Esophagus muscularis mucosa (tissue), 4 donors: ENCODE data around the gene SNX1. TPM values are rescaled to one million over a fixed set of nuclear protein-coding genes. Genes with fewer than 3 reads are reported as not detected.

Experiments
- DNase-seq: peaks from one replicate; pipeline ENCODE4 v3.0.0-alpha.2; 2017; ENCODE audit errors: extremely low spot score
- H3K27ac ChIP-seq, 4 donors: fragments of 200-600 bp; sonication (generic); replicated peaks in 1 of 4; 1 replicate in 3 of 4; 2 replicates in 1 of 4; pipeline ENCODE4 v1.5.1; 2016 to 2019; ENCODE audit warnings: mild to moderate bottlenecking in 1 of 4
- H3K27me3 ChIP-seq, 4 donors: fragments of 200-600 bp; sonication (generic); one replicate each; pipeline versions ENCODE4 v1.5.1 to v1.6.0; 2016 to 2019
- H3K36me3 ChIP-seq, 4 donors: fragments of 200-600 bp; sonication (generic); one replicate each; pipeline ENCODE4 v1.5.1; 2016 to 2019
- H3K4me1 ChIP-seq, 4 donors: fragments of 200-600 bp; sonication (generic); one replicate each; pipeline ENCODE4 v1.5.1; 2016 to 2019
- H3K4me3 ChIP-seq, 4 donors: fragments of 200-600 bp; sonication (generic); 1 replicate in 2 of 4; 2 replicates in 2 of 4; pipeline ENCODE4 v1.5.1; 2016 to 2019; ENCODE audit warnings: mild to moderate bottlenecking in 4 of 4, moderate library complexity in 1 of 4
- H3K9me3 ChIP-seq, 4 donors: fragments of 200-600 bp; sonication (generic); 1 replicate in 3 of 4; 2 replicates in 1 of 4; pipeline ENCODE4 v1.5.1; 2016 to 2019
- CTCF ChIP-seq, 3 experiments: fragments of 200-600 bp in 2 of 3; fragments of 450-650 bp in 1 of 3; sonication (generic) in 2 of 3; IDR thresholded peaks; one replicate each; pipeline ENCODE4 v1.5.1; 2017 to 2019; ENCODE audit warnings: antibody characterized with exemption in 3 of 3, mild to moderate bottlenecking in 2 of 3, moderate library complexity in 1 of 3
- EP300 ChIP-seq: sonication (generic); formaldehyde crosslinking; IDR thresholded peaks from one replicate; pipeline ENCODE4 v1.6.1; 2017; ENCODE audit warnings: antibody characterized with exemption
- POLR2A ChIP-seq: fragments of 450-650 bp; IDR thresholded peaks from one replicate; pipeline ENCODE4 v1.6.1; 2017; ENCODE audit warnings: antibody characterized with exemption, moderate library complexity, mild to moderate bottlenecking, low read depth
- POLR2AphosphoS5 ChIP-seq, 2 donors: sonication (generic); formaldehyde crosslinking; IDR thresholded peaks; one replicate each; pipeline ENCODE4 v1.6.1; 2017; ENCODE audit warnings: antibody characterized with exemption in 2 of 2
- WGBS: methylation state at CpG from one replicate; pipeline ENCODE4 v1.1.5; 2018; 5-methylcytosine and 5-hydroxymethylcytosine counted together
- intact Hi-C: fragments of 100-400 bp; cut with DNase I; formaldehyde crosslinking; loops from one replicate; pipeline ENCODE4 v1.15.1; 2023
- total RNA-seq, 4 donors: library from RNA; depleted of rRNA; stranded (reverse); fragments of >200 nt; gene quantifications; one replicate each; pipeline versions ENCODE4 v1.1.0 to v1.2.1, GENCODE V29; 2016

The SNX1 gene
- total RNA-seq, 4 donors from 2014 or later = 79.4 to 93.0 (median 87.5) TPM

GRCh38 chr15:64148168-64148567, 52.4 kb downstream of the SNX1 start:
- intact Hi-C loops = no loop called here
- peaks cover 22 to 23% (median 23%) of the 10 kb centered on the region in 4 donors for H3K4me1 ChIP-seq
- H3K27me3 ChIP-seq = peaks cover 6 to 32% (median 18%) of the 10 kb centered on the region in 4 donors
- peaks cover 4 to 31% (median 26%) of the 10 kb centered on the region in 4 donors for H3K36me3 ChIP-seq
- no peak overlapping the region for H3K4me3 ChIP-seq
- H3K27ac ChIP-seq = no peak overlapping the region
- WGBS = 87% methylated on average over 7 of the region's 7 CpGs
- DNase-seq = no peak
- H3K9me3 ChIP-seq = no peaks in the 10 kb centered on the region
- TF ChIP-seq POLR2A (no peak), EP300 (no peak), POLR2AphosphoS5 (IDR thresholded peaks at IDR 0.05) (no peak), CTCF (IDR thresholded peaks at IDR 0.05) (no peak)

GRCh38 chr15:64148581-64148980, 52.8 kb downstream of the SNX1 start:
- no peak overlapping the region for H3K4me3 ChIP-seq
- H3K36me3 ChIP-seq = peaks cover 4 to 27% (median 23%) of the 10 kb centered on the region in 4 donors
- 78% methylated on average over 3 of the region's 3 CpGs for WGBS
- H3K4me1 ChIP-seq = peaks cover 26 to 27% (median 27%) of the 10 kb centered on the region in 4 donors
- no peaks in the 10 kb centered on the region for H3K9me3 ChIP-seq
- peaks cover 6 to 33% (median 18%) of the 10 kb centered on the region in 4 donors for H3K27me3 ChIP-seq
- H3K27ac ChIP-seq = no peak overlapping the region
- DNase-seq = no peak
- TF ChIP-seq POLR2AphosphoS5 (IDR thresholded peaks at IDR 0.05) (no peak), EP300 (no peak), CTCF (IDR thresholded peaks at IDR 0.05) (no peak), POLR2A (no peak)
- intact Hi-C loops = no loop called here

GRCh38 chr15:64149424-64149823, 53.6 kb downstream of the SNX1 start:
- Histone ChIP-seq H3K4me1 (peaks cover 33 to 36% (median 34%) of the 10 kb centered on the region in 4 donors), H3K36me3 (peaks cover 0 to 22% (median 19%) of the 10 kb centered on the region in 4 donors), H3K9me3 (no peaks in the 10 kb centered on the region), H3K4me3 (no peak overlapping the region), H3K27me3 (peaks cover 6 to 33% (median 18%) of the 10 kb centered on the region in 4 donors), H3K27ac (no peak overlapping the region)
- intact Hi-C loops = no loop called here
- TF ChIP-seq POLR2A (no peak), POLR2AphosphoS5 (IDR thresholded peaks at IDR 0.05) (no peak), CTCF (IDR thresholded peaks at IDR 0.05) (no peak), EP300 (no peak)
- no peak for DNase-seq

- 85% methylated on average over 7 of the region's 9 CpGs for WGBS
- intact Hi-C loops = no loop called here
- no peak for DNase-seq
These were observed 54.3 kb downstream of the SNX1 start for GRCh38 chr15:64149893-64150578.

More at GRCh38 chr15:64149893-64150578, 54.3 kb downstream of the SNX1 start:
- no peaks in the 10 kb centered on the region for H3K9me3 ChIP-seq
- H3K36me3 ChIP-seq = peaks cover 2 to 22% (median 17%) of the 10 kb centered on the region in 4 donors
- no peak for TF ChIP-seq POLR2A
- no peak for TF ChIP-seq CTCF (IDR thresholded peaks at IDR 0.05)
- no peak for TF ChIP-seq POLR2AphosphoS5 (IDR thresholded peaks at IDR 0.05)
- no peak for TF ChIP-seq EP300
- H3K27me3 ChIP-seq = peaks cover 6 to 33% (median 18%) of the 10 kb centered on the region in 4 donors
- H3K4me1 ChIP-seq = peaks cover 33 to 42% (median 37%) of the 10 kb centered on the region in 4 donors
- H3K4me3 ChIP-seq = no peak overlapping the region
- H3K27ac ChIP-seq = no peak overlapping the region
